HEK293 (cell line): ENCODE measurements around the gene TMEM184A.

ENCODE experiments used
- CTCF ChIA-PET: fragments of 350-600 bp; formaldehyde crosslinking; extraction: SDS; loops from one replicate; lab custom pipeline; 2021; ENCODE audit warnings: antibody characterized with exemption; lab: Yijun Ruan, JAX
- POLR2A ChIA-PET: fragments of 300-600 bp; formaldehyde crosslinking; extraction: SDS; loops from one replicate; lab custom pipeline; 2020; ENCODE audit warnings: antibody characterized with exemption, inconsistent platforms; lab: Yijun Ruan, JAX
- H3K27ac ChIP-seq: fragments of 200-500 bp; sonication (Bioruptor generic); 2 replicates; pipeline ENCODE4 v1.5.1; 2014; ENCODE audit warnings: low read depth, low read length, control low read depth, inconsistent platforms; ENCODE audit errors: extremely low read depth
- H3K36me3 ChIP-seq, 2 experiments: fragments of 200-500 bp in 1 of 2; sonication (Bioruptor generic) in 1 of 2; 1 replicate in 1 of 2; 2 replicates in 1 of 2; pipeline ENCODE4 v1.5.1; 2014 to 2017; ENCODE audit warnings: inconsistent platforms in 2 of 2, low read length in 2 of 2; ENCODE audit not compliant: control insufficient read depth in 2 of 2, insufficient read depth in 1 of 2
- H3K4me1 ChIP-seq: fragments of 200-500 bp; sonication (Bioruptor generic); 2 replicates; pipeline ENCODE4 v1.5.1; 2014; ENCODE audit warnings: mild to moderate bottlenecking, low read length, inconsistent platforms; ENCODE audit not compliant: control insufficient read depth, insufficient read depth
- H3K4me3 ChIP-seq: 2 replicates; pipeline ENCODE4 v1.5.1; 2011; ENCODE audit warnings: low read depth, mild to moderate bottlenecking, control low read depth, low read length, moderate library complexity
- H3K9me3 ChIP-seq: fragments of 200-500 bp; sonication (Bioruptor generic); 2 replicates; pipeline ENCODE4 v1.5.1; 2014; ENCODE audit warnings: low read depth, low read length, inconsistent platforms; ENCODE audit not compliant: control insufficient read depth, insufficient read depth
- BCL11A ChIP-seq: fragments of 450-650 bp; formaldehyde crosslinking; IDR thresholded peaks from 2 replicates; pipeline ENCODE4 v1.5.1; 2016; ENCODE audit warnings: low read depth, missing biosample characterization, missing genetic modification characterization
- EGR2 ChIP-seq: fragments of 450-650 bp; formaldehyde crosslinking; IDR thresholded peaks from 2 replicates; pipeline ENCODE4 v1.5.1; 2016; ENCODE audit warnings: low read depth, missing biosample characterization, missing genetic modification characterization
- INSM2 ChIP-seq: fragments of 450-650 bp; formaldehyde crosslinking; IDR thresholded peaks from 2 replicates; pipeline ENCODE4 v1.5.1; 2016; ENCODE audit warnings: missing biosample characterization, missing genetic modification characterization
- KLF1 ChIP-seq: fragments of 450-650 bp; formaldehyde crosslinking; IDR thresholded peaks from 2 replicates; pipeline ENCODE4 v1.5.1; 2016; ENCODE audit warnings: missing biosample characterization, missing genetic modification characterization
- KLF7 ChIP-seq: fragments of 450-650 bp; formaldehyde crosslinking; IDR thresholded peaks from 2 replicates; pipeline ENCODE4 v1.5.1; 2016; ENCODE audit warnings: missing biosample characterization, missing genetic modification characterization, borderline replicate concordance
- MYNN ChIP-seq: fragments of 450-650 bp; formaldehyde crosslinking; IDR thresholded peaks from 2 replicates; pipeline ENCODE4 v1.5.1; 2016; ENCODE audit warnings: missing biosample characterization, missing genetic modification characterization, borderline replicate concordance
- PATZ1 ChIP-seq: fragments of 450-650 bp; formaldehyde crosslinking; IDR thresholded peaks from 2 replicates; pipeline ENCODE4 v1.5.1; 2016; ENCODE audit warnings: missing biosample characterization, missing genetic modification characterization
- RBAK ChIP-seq: fragments of 450-650 bp; formaldehyde crosslinking; IDR thresholded peaks from 2 replicates; pipeline ENCODE4 v1.5.1; 2016; ENCODE audit warnings: missing biosample characterization, missing genetic modification characterization
- SP2 ChIP-seq: fragments of 450-650 bp; formaldehyde crosslinking; IDR thresholded peaks from 2 replicates; pipeline ENCODE4 v1.5.1; 2016; ENCODE audit warnings: missing biosample characterization, missing genetic modification characterization
- ZBTB10 ChIP-seq: fragments of 450-650 bp; formaldehyde crosslinking; IDR thresholded peaks from 2 replicates; pipeline ENCODE4 v1.5.1; 2016; ENCODE audit warnings: missing biosample characterization, missing genetic modification characterization
- ZBTB44 ChIP-seq: fragments of 450-650 bp; IDR thresholded peaks from 2 replicates; pipeline ENCODE4 v1.5.1; 2018; ENCODE audit warnings: missing biosample characterization, mild to moderate bottlenecking, missing genetic modification characterization
- ZEB2 ChIP-seq: fragments of 450-650 bp; formaldehyde crosslinking; IDR thresholded peaks from 2 replicates; pipeline ENCODE4 v1.5.1; 2016; ENCODE audit warnings: missing biosample characterization, missing genetic modification characterization
- ZFHX2 ChIP-seq: fragments of 450-650 bp; formaldehyde crosslinking; conservative IDR thresholded peaks from 2 replicates; pipeline ENCODE4 v1.5.1; 2016; ENCODE audit warnings: missing biosample characterization, missing genetic modification characterization
- ZNF184 ChIP-seq: fragments of 450-650 bp; IDR thresholded peaks from 2 replicates; pipeline ENCODE4 v1.5.1; 2018; ENCODE audit warnings: missing biosample characterization, mild to moderate bottlenecking, missing genetic modification characterization
- ZNF19 ChIP-seq: fragments of 450-650 bp; formaldehyde crosslinking; IDR thresholded peaks from 2 replicates; pipeline ENCODE4; 2016; ENCODE audit warnings: missing biosample characterization, missing genetic modification characterization, low read depth
- ZNF223 ChIP-seq: fragments of 450-650 bp; formaldehyde crosslinking; IDR thresholded peaks from 2 replicates; pipeline ENCODE4 v1.5.1; 2016; ENCODE audit warnings: missing biosample characterization, missing genetic modification characterization
- ZNF24 ChIP-seq: fragments of 450-650 bp; formaldehyde crosslinking; IDR thresholded peaks from 2 replicates; pipeline ENCODE4 v1.5.1; 2016; ENCODE audit warnings: missing biosample characterization, missing genetic modification characterization
- ZNF248 ChIP-seq: fragments of 450-650 bp; formaldehyde crosslinking; IDR thresholded peaks from 2 replicates; pipeline ENCODE4 v1.5.1; 2017; ENCODE audit warnings: missing biosample characterization, missing genetic modification characterization
- ZNF311 ChIP-seq: fragments of 450-650 bp; formaldehyde crosslinking; IDR thresholded peaks from 2 replicates; pipeline ENCODE4 v1.5.1; 2017; ENCODE audit warnings: missing biosample characterization, missing genetic modification characterization, borderline replicate concordance
- ZNF354C ChIP-seq: fragments of 450-650 bp; formaldehyde crosslinking; IDR thresholded peaks from 2 replicates; pipeline ENCODE4 v1.5.1; 2016; ENCODE audit warnings: missing biosample characterization, missing genetic modification characterization, low read depth, borderline replicate concordance
- ZNF398 ChIP-seq: fragments of 450-650 bp; formaldehyde crosslinking; IDR thresholded peaks from 2 replicates; pipeline ENCODE4 v1.5.1; 2017; ENCODE audit warnings: missing biosample characterization, missing genetic modification characterization
- ZNF404 ChIP-seq: fragments of 450-650 bp; formaldehyde crosslinking; IDR thresholded peaks from 2 replicates; pipeline ENCODE4 v1.5.1; 2017; ENCODE audit warnings: missing biosample characterization, missing genetic modification characterization
- ZNF423 ChIP-seq: fragments of 450-650 bp; formaldehyde crosslinking; IDR thresholded peaks from 2 replicates; pipeline ENCODE4 v1.5.1; 2016; ENCODE audit warnings: missing biosample characterization, missing genetic modification characterization
- ZNF580 ChIP-seq: fragments of 450-650 bp; formaldehyde crosslinking; IDR thresholded peaks from 2 replicates; pipeline ENCODE4 v1.5.1; 2016; ENCODE audit warnings: missing biosample characterization, missing genetic modification characterization
- ZNF610 ChIP-seq: fragments of 450-650 bp; formaldehyde crosslinking; IDR thresholded peaks from 2 replicates; pipeline ENCODE4 v1.5.1; 2016; ENCODE audit warnings: missing biosample characterization, missing genetic modification characterization, borderline replicate concordance
- ZNF777 ChIP-seq: fragments of 450-650 bp; formaldehyde crosslinking; IDR thresholded peaks from 2 replicates; pipeline ENCODE4 v1.5.1; 2017; ENCODE audit warnings: missing biosample characterization, missing genetic modification characterization, borderline replicate concordance

TMEM184A gene

GRCh38 chr7:1567049-1567771 is 11.2 kb upstream of the TMEM184A start:
- Histone ChIP-seq H3K9me3 (no peaks in the 10 kb centered on the region), H3K27ac (0 out of 2 replicates have a peak overlapping the region, but pooled peaks have one; percentile 39), H3K36me3 (peaks cover 10 to 23% of the 10 kb centered on the region in 2 experiments; a peak in 2 of 3 replicates), H3K4me3 (no peak overlapping the region), H3K4me1 (peaks cover 10% of the 10 kb centered on the region; the same call in 1 of the 2 replicates)
- POLR2A ChIA-PET = no interaction called here
- CTCF ChIA-PET = interaction anchor here (0.6 kb wide), 1 partner anchor 481 kb away, joined by 3 read pairs; no protein-coding TSS in a partner anchor
- TF ChIP-seq MYNN (tag by site-specific recombination) = peak; percentile 79
- no peak for TF ChIP-seq ZBTB10
- no peak for TF ChIP-seq BCL11A
- no peak for TF ChIP-seq RBAK
- peak; percentile 17; the same call in 1 of the 2 replicates for TF ChIP-seq EGR2 (tag by site-specific recombination)
- no peak for TF ChIP-seq ZNF311 (tag by site-specific recombination)
- TF ChIP-seq ZNF24 (tag by site-specific recombination) = no peak
- TF ChIP-seq SP2 (tag by site-specific recombination) = peak; percentile 58
- TF ChIP-seq ZNF354C = no peak
- TF ChIP-seq ZNF423 (tag by site-specific recombination) = peak; percentile 49; the same call in 1 of the 2 replicates
- no peak for TF ChIP-seq ZBTB44 (tag by site-specific recombination)
- no peak for TF ChIP-seq ZNF398
- no peak for TF ChIP-seq ZNF248
- no peak for TF ChIP-seq ZNF19
- no peak for TF ChIP-seq ZNF580
- peak; percentile 24; the same call in 1 of the 2 replicates for TF ChIP-seq ZFHX2 (tag by site-specific recombination)
- TF ChIP-seq ZNF777 (tag by site-specific recombination) = no peak
- peak; percentile 19; the same call in 1 of the 2 replicates for TF ChIP-seq KLF7 (tag by site-specific recombination)
- TF ChIP-seq ZNF184 (tag by site-specific recombination) = no peak
- TF ChIP-seq INSM2 (tag by site-specific recombination) = 0 out of 2 replicates have a peak, but pooled peaks have one; percentile 11
- peak; percentile 19; the same call in 1 of the 2 replicates for TF ChIP-seq ZEB2
- TF ChIP-seq PATZ1 (tag by site-specific recombination) = peak; percentile 13; the same call in 1 of the 2 replicates
- no peak for TF ChIP-seq ZNF610 (tag by site-specific recombination)
- TF ChIP-seq ZNF223 = no peak
- no peak for TF ChIP-seq ZNF404 (tag by site-specific recombination)
- TF ChIP-seq KLF1 (tag by site-specific recombination) = peak; percentile 63
